Germinal center (tissue), 1 donor: ENCODE data around the gene HOXC11.

ENCODE experiments used
- DNase-seq: peaks from one replicate; pipeline ENCODE4 v3.0.0; 2012; ENCODE audit warnings: mixed read lengths, low spot score

The HOXC11 gene

DNA sequence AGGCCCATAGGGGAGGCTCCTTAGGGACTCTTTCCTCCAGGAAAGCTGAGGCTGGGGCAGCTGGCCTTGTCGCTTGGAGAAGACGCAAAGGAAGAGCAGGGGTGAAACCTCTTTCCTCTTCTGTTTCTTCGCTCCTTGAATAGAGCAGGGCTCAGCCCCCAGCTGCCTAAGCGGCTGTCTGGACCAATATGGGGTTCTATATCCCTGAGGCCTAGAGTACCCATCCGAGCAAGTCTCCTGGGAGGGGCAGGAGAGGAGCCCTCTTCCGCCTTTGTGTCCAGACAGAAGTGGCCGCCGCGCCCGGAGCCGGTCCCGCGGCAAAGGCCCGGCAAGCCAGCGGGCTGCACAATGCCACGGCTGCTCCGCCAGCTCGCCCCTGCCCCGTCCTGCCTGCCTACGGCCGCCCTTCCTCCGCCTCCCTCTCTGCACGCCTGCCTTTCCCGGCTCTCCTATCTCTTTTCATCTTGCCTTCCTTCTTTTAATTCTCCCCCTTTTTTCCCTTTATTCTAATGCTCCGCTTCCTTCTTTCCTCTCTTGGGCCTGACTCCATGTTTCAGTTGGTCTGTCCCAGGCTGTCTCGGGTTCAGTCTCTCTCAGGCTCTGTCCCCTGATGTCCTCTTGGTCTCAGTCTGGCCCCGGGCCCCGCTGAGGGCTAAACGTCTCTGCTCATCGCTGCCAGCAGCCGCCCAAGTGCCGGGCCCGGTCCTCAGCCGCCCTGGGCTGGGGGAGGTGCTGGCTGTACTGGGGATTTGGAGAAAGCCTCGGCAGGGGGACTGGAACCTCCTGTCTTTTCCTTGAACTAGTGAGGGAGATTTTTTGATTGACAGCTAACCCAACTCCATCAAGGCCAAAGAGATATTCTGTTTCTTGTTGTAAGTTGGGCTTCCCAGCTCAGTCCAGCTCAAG lies 24.5 kb downstream of the HOXC11 start:
- DNase-seq = no peak

DNA sequence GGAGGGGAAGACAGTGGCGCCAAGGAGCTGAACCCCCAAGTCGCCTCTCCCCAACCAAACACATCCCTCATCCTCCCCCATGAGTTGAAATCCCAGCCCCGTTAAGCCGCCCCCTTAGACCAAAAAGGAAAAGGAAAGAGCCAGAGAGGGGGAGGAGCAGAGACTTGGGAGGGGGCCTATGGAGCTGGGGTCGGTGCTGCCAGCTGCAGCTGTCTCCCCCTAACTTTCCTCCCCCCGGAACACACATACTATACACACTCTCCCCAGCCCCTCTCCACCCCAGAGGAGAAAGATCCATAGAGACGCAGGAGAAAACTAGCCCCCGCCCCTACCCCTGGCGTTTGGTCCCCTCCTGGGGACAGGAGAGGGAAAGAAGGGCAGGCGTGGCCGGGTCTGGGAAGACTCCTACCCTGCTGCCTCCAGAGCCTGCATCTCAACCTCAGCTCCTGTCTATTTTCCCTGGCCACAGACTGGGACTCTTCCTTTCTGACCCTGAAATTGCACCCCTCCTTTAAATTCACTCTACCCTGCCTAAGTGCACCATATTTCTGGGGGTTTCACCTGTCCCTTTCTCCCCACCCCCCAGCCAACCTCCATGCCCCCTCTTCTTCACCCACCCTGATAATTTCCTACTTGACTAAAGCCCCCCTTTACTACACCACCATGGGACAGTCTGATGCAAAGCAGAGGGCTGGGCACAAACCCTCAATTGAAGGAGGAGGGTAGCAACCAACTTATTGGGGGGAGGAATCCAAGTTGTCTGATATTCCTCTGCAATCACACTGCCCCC lies 25.4 kb downstream of the HOXC11 start:
- DNase-seq = no peak

DNA sequence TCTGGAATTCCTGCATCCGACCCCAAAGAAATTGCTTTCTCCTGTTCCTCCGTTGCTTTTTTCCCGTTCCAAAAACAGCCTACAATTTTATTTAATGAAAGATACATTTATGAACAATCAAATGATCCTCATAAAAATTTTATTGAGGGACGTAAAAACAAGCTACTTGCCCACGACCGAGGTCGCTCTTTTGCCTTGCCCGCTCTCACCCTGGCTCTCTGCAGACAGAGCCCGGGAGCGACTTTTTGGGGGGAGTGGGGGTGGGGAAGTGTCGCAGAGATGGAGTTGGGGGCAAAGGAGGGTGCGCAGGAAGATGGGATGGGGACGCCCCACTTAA lies 25.9 kb downstream of the HOXC11 start:
- DNase-seq = no peak

DNA sequence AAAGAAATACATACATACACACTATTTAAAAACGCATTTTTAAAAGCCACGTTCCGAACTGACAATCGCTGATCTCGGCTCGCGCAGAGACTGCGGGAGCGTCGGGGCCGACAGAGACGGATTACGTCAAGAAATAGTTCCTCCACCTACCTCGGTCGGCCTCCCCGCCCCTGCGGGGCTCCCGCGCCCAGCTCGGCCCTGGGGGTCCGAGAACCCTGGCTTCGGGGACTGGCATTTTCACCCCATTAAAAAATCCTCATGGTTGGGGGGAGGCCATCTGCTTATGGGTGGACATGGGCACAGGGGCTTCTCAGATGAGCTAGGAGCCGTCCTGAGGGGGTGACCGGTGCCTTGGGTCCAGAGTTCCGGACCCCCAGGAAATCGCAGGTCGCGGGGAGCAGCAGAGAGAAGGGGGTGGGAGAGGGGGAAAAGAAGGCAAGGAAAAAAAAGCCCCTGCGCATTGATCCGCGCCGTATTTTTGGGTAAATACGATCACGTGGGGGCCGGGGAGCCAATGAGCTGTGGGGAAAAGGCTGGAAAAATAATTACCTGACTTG lies 26.7 kb downstream of the HOXC11 start:
- peak; percentile 42 for DNase-seq

DNA sequence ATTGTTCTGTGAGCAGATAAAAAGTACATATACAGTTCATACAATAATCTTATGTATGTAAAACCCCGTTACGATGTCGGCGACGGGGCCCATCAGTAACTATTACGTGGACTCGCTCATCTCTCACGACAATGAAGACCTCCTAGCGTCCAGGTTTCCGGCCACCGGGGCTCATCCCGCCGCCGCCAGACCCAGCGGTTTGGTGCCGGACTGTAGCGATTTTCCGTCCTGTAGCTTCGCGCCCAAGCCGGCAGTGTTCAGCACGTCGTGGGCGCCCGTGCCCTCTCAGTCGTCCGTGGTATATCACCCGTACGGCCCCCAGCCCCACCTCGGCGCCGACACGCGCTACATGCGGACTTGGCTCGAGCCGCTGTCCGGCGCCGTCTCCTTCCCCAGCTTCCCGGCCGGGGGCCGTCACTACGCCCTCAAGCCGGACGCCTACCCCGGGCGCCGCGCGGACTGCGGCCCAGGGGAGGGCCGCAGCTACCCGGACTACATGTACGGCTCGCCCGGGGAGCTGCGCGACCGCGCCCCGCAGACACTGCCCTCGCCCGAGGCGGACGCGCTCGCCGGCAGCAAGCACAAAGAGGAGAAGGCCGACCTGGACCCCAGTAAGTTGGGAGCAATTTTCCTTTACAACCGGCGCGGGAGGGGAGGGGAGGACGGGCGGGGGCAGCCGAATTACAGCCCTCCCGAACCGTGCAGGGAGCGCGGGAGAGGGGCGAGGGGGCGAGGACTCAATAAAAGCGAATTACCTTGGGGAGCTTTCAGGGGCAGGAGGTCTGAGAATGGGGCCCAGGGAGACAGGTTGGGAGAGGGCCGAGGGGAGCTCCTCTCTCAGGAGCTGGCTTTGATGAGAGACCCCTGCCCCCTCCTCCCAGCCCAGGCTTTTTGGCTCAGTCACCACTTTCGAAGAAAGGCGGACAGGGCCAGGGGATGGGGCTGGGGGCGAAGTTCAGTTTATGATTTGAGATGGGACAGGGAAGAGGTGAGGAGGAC lies 27.5 kb downstream of the HOXC11 start, which contains the start of gene HOXC9:
Gene HOXC9 (plus strand): TSS at position 46 of the 999 bp plus-strand sequence. CDS start 28 bp downstream, at position 74.
- DNase-seq = no peak

DNA sequence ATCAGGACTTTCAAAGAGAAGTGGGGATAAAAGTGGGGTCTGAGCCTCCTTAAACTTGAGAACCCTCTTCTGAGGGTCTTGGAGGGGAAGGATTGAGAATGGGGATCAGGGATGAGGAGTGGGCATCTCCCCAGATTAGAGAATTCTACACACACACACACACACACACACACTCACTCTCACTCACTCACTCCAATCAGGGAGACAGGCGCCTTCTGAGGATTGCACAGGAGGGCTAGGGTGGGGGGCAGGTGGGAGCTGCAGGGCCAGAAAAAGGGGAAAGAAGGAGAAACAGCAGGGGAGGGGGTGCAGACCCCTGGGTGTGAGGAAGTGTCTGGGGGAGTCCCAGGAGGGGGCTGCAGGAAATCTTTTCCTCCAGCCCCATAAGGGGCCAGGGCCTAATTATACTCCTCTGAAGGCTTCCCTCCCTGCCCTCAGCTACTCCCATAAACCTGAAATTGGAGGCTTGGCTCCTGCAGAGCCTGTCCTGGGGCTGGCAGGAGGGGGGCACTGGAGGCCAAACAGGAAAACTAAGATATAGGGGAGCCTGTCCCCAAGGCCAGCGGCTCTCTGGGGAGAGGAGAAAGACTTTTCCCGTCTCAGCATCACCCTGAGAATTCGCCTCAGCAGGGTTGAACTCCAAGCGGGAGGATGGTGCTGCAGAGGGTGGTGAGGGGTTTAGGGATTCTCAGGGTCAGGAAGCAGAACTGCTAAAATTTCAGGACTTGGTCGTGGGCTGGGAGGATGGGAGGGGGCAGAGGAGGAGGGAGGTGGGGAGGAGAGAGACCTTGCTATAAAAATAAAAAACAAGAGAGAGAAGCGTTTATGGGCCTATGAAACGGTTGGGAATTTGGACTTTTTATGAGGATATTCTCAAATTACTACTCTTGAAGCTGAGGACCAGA lies 28.6 kb downstream of the HOXC11 start:
- no peak for DNase-seq

DNA sequence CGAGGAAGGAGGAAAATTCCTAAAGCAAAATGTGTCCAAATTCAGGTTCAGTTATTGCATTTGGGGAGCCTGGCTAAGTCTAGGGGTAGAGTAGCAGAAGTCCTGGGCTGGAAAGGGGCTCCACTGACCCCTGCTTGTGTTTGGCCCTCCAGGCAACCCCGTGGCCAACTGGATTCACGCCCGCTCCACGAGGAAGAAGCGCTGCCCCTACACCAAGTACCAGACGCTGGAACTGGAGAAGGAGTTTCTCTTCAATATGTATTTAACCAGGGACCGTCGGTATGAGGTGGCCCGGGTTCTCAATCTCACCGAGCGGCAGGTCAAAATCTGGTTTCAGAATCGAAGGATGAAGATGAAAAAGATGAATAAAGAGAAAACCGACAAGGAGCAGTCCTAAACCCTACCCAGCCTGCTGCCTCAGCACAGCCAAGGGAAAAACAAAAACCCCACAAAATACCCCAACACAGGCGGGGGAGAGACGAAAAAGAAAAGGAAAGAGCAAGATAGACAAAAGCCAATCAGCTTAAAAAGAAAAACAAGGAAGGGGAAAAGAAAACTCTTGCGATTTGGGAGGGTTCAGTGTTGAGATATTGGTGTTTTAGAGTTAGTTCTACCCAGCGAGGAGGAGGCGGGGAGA lies 29.5 kb downstream of the HOXC11 start:
- no peak for DNase-seq

DNA sequence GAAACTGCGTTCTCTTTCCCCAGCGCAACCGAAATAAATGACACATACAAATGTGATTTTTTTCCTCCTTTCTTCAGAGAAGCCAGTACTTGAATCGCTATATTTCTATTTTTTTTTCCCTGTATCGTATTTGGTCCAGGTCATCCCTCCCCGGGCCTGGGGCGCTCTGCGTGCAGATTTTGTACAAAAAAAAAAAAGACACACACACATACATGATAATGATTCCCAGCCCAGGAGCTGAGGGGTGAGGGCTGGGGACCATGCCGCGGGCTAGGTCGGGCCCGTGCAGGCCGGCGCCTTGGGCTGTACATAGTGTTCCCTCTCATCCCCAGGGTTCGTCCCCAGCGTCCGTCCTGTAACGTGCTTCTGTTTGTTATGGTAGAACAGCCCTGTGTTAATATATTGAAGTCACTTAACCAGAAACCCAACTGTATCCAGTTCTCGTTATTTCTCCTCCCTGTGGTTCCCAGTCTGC lies 30.0 kb downstream of the HOXC11 start:
- no peak for DNase-seq

DNA sequence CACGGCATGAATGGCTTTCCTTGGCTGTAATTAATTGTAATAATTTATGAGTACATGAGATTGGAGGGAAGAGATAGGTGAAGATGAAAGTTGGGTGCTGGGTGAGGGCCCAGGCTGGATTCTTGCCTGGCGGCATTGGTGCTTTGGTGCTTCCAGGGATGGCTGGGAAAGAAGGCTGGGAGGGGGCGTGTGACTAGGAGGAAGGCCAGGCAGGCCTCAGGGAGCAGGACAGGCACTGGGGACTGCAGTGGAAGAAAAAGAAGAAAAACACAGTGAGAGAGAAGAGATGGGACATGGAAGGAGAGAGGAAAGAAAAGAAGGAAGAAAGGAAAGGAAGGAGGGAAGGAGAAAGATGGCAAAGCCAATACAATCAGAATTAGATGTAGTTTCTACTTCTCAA lies 30.7 kb downstream of the HOXC11 start:
- DNase-seq = no peak

DNA sequence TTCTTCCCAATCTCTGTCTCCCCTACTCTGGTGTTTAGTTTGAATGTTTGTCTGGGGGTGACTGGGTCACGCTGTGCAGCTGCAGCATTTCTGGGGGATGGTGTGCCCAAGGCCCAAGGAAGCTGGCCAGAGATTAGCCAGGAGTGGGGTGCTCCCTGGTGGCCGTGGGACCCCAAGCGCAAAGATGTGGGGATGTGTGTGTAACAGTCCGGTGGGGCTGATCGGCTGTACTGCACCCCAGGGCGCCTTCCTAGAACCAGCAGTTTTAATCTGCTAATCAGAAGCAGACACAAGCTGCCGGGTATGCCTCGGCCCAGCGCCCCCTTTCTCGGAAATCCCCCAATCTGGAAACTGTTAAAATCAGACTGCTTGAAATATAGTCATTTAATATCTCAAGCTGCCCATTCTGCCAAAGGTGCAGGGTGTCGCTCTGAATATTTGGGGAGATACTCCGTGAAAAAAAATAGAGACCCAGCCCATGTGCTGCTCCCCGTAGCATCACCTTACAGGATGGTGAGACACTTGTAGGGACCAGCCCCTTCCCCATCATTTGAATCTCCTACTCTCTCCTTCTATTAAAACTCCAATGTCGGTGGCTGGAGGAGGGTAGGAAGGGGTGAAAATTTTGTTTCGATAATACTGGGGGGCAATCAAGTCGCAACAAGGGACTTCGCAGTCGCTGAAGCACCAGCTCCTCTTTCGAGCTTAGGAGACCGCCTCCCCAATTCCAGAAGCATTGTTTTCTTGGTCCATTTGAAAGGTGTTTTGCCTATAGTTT lies 31.3 kb downstream of the HOXC11 start:
- no peak for DNase-seq

DNA sequence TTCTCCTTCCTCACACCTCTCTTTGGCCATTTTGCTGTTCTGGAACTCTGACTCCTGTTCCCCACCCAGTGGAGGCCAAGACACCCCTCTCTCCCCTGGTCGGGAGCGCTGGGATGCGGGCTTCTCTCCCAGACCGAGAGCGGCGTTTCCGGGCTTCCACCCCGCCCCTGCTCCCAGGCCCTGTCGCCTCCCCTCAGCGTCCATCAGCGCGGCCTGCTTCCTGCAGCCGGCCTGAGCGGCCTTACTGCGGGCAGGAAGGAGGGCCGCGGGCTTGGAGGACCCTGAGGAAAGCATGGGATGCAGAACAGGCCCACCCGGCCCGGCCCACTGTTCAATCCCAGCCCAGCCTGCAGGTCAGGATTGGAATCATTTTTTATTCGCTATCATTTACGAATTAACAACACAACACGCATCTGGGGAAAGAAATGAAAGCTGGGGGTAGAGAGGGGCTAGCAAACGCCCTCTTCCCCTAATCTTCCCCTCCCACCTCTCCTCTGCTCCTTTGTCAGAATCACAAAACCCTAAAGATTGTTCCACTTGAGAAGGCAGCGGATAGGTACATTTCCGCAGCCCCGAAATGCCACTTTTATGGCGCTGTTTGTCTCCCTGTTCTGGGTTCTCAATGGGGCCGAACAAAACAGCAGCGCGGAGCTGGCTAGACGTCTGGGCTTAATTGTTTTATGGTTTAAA lies 32.1 kb downstream of the HOXC11 start:
- no peak for DNase-seq

DNA sequence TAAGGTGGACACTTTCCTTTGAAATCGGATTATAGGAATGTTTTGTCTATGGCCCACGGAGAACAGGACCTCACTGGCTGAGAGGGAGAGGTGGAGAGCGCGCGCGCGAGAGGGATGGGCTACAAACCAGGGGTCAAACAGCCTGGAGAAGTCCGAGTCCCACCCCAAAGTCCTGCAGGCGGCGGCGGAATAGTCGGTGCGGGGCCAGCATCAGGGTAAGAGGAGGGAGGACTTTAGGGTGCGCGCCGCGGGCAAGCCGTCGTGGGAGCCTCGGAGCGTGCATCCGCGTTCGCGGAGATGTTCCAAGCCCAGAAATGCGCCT lies 32.6 kb downstream of the HOXC11 start:
- no peak for DNase-seq

DNA sequence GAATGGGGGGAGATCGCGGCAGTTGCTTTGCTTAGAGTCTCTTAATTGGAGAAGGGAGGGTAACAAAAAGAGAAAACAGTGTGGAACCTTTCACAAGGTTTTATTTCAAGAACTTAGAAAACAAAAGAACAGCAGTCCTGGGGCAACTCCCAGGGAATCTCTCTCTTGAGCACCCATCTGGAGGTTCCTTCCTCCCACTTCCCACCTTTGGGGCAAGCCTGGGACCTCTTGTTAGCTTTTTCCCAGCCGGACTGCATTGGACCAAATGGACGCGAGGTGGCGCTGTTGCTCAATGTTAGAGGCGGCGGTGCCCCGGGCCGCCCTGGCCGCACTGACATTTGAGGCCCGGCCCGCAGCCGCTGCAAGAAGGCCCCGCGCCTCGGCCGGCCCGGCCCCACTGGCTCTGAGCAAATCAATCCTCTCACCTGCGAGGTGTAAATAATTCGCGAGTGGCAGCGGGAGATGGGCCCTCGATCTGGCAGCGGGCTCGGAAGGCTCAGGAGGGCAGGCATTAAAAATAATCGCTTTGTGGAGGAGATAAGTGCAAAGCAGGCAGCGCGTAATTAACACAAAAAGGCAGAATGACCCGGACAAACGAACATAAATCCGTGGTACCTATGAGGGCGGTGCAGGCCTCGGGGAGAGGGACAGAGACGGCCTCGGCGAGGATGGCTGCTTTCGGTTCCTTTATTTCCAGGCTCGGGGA lies 33.1 kb downstream of the HOXC11 start:
- peak; percentile 86 for DNase-seq

DNA sequence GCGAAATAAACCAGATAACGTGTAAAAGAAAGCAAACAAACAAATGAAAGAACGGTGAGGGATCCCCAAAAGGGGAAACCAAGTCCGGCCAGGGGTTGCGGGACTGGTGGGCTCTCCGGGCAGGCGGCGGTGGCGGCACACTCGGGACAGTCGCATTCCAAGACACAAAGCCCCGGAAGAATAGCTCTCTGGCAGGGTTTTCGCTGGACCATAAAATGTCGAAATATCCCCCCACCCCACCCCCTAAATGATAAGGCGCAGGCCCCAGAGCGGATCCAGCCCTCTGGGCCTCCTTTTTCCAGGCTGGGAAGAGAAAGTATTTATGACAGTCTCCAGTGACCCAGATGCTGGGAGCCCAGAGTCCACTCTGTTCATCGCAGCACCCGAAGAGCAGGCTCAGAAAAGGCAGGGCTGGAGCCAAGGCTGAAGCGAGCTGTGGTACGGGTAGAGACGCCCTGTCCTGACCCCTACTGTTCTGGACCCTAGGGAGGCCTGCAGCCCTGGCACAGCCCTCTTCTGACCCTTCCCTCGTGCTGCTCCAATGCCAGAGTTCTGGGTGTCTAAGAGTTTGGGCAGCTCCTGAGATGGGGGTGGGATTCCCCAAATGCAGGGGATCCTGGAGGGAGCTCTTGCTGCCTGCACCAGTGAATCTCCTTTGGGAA lies 33.8 kb downstream of the HOXC11 start:
- DNase-seq = no peak

DNA sequence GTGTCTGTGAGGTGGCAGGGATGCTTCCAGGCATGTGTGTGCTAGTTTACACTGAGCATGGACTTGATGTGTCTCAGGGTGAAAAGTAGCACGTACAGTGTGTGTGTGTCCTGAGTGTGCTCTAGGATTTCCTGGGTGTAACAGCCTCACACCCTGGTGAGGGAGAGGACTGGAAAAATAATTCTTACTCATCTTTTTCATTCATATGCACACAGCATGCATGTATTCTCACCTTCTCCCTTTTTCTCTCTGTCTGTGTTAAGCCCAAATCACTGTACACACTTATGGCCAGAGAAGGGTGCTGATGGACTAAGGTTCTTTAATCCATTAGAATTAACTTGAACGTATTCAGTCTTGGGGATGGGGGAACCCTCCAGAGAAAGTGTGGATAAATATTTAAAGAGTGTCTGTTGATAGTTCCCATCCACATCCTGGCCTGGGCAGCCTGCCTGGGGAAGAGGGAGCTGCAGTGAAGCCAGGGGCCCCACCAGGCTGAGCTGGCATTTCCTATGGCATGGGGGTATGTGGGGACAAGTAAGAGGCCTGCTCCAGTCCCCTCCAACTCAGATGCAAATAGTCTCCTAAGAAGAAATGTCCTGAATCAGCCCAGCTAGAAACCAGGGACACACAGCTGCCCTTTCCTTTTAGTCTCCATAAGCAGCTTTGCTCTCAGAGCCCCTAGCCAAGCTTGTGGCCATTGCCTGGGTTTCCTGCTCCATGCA lies 34.8 kb downstream of the HOXC11 start:
- no peak for DNase-seq

DNA sequence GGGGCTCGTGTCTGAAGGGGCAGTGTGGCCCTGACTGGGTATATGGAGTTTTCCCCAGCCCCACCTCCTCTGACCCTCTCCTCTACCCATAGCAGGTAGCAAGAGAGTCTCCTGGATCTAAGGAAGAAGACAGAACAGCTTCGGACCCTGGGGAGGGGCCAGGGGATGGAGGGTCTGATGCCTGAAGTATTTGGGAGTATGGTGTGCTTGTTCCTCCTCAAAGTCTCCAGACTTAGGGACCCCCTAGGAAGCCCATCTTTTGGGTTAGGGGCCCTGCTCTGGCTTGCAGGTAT lies 35.3 kb downstream of the HOXC11 start:
- DNase-seq = no peak
